ENCODE measurements around the gene GALM.
A peak's percentile ranks its signal among the peaks of the same experiment; 100 is the strongest.
"Not testable (repeated sequence)": the region's sequence is repeated elsewhere in the genome, so short reads cannot be mapped to it uniquely, and the experiment has no call there.

The GALM gene

GRCh38 chr2:38665854-38666555, at the start of gene GALM:
TSS of gene GALM (plus strand) at chr2:38666114. CDS start at chr2:38666162, 48 bp downstream.
- no peak for DNase-seq

GRCh38 chr2:38617301-38617700, 48.6 kb upstream of the GALM start:
- DNase-seq = no peak

GRCh38 chr2:38619458-38620164, 46.3 kb upstream of the GALM start:
- no peak for DNase-seq

- DNase-seq = peak; percentile 49
These were observed 45.5 kb upstream of the GALM start for GRCh38 chr2:38620282-38620977.

GRCh38 chr2:38621018-38621417, 44.9 kb upstream of the GALM start:
- no peak for DNase-seq

GRCh38 chr2:38622210-38622609, 43.7 kb upstream of the GALM start:
- DNase-seq = no peak

GRCh38 chr2:38626326-38627035, 39.4 kb upstream of the GALM start:
- no peak for DNase-seq

- DNase-seq = no peak
These were observed 38.5 kb upstream of the GALM start for GRCh38 chr2:38627391-38627790.

GRCh38 chr2:38629684-38630083, 36.2 kb upstream of the GALM start:
- DNase-seq = no peak

- no peak for DNase-seq
These were observed 33.9 kb upstream of the GALM start for GRCh38 chr2:38631976-38632375.

- no peak for DNase-seq
These were observed 32.9 kb upstream of the GALM start for GRCh38 chr2:38632980-38633379.

GRCh38 chr2:38633895-38634294, 32.0 kb upstream of the GALM start:
- DNase-seq = no peak

- no peak for DNase-seq
These were observed 31.2 kb upstream of the GALM start for GRCh38 chr2:38634684-38635083.

GRCh38 chr2:38635139-38635538, 30.8 kb upstream of the GALM start:
- no peak for DNase-seq

GRCh38 chr2:38636069-38636468, 29.8 kb upstream of the GALM start:
- no peak for DNase-seq

GRCh38 chr2:38642373-38643017, 23.4 kb upstream of the GALM start:
- DNase-seq = not testable (repeated sequence)

GRCh38 chr2:38643021-38643671, 22.8 kb upstream of the GALM start:
- DNase-seq = no peak

- not testable (repeated sequence) for DNase-seq
These were observed 22.0 kb upstream of the GALM start for GRCh38 chr2:38643683-38644511.

- peak; percentile 38 for DNase-seq
These were observed 17.7 kb upstream of the GALM start for GRCh38 chr2:38648107-38648761.

GRCh38 chr2:38649176-38649728, 16.7 kb upstream of the GALM start:
- DNase-seq = no peak
